B cell (primary cell): ENCODE data around the gene PCSK1N. TPM values are rescaled to one million over a fixed set of nuclear protein-coding genes. Genes with fewer than 3 reads are reported as not detected.

Source experiments
- ATAC-seq: fragments of 200-7000 bp; cut with Tn5 transposase; one replicate; pipeline ENCODE4 v1.10.0; 2021; ENCODE audit warnings: low read depth, mild to moderate bottlenecking, moderate number of reproducible peaks, moderate library complexity
- CTCF ChIA-PET: fragments of 350-600 bp; sonication (Branson Sonifier 250); formaldehyde crosslinking; loops from one replicate; lab custom pipeline; 2021; ENCODE audit warnings: antibody characterized with exemption, inconsistent platforms; lab: Charles Lee
- POLR2A ChIA-PET: fragments of 350-600 bp; sonication (Branson Sonifier 250); formaldehyde crosslinking; loops from one replicate; lab custom pipeline; 2021; ENCODE audit warnings: antibody characterized with exemption; lab: Charles Lee
- DNase-seq: peaks from one replicate; pipeline ENCODE4 v3.0.0; 2013
- H2AFZ ChIP-seq: 2 replicates; pipeline ENCODE4 v1.6.1; 2012; ENCODE audit warnings: mild to moderate bottlenecking, low read depth, low read length; ENCODE audit not compliant: insufficient read depth, poor library complexity, severe bottlenecking
- H3K27ac ChIP-seq, 2 donors: 1 replicate in 1 of 2; 2 replicates in 1 of 2; pipeline ENCODE4 v1.5.1; 2012 to 2013; ENCODE audit warnings: low read length in 2 of 2, mild to moderate bottlenecking in 2 of 2, moderate library complexity in 1 of 2
- H3K27me3 ChIP-seq, 4 experiments: fragments of 200-600 bp in 1 of 4; sonication (generic) in 1 of 4; replicated peaks in 1 of 4; 1 replicate in 2 of 4; 2 replicates in 2 of 4; pipeline versions ENCODE4 v1.6.1 to v1.7.0; 2013 to 2016; ENCODE audit warnings: low read length in 3 of 4, mild to moderate bottlenecking in 2 of 4, mixed read lengths in 1 of 4, moderate library complexity in 1 of 4; ENCODE audit not compliant: insufficient read depth in 4 of 4, control insufficient read depth in 3 of 4; ENCODE audit errors: control extremely low read depth in 1 of 4
- H3K36me3 ChIP-seq, 2 experiments: replicated peaks in 1 of 2; 1 replicate in 1 of 2; 2 replicates in 1 of 2; pipeline versions ENCODE4 v1.6.1 to v1.7.1; 2013; ENCODE audit warnings: low read length in 1 of 2; ENCODE audit not compliant: insufficient read depth in 2 of 2, control insufficient read depth in 1 of 2; ENCODE audit errors: control extremely low read depth in 1 of 2, extremely low read depth in 1 of 2
- H3K4me1 ChIP-seq, 2 donors: fragments of 200-600 bp in 1 of 2; sonication (generic) in 1 of 2; 1 replicate in 1 of 2; 2 replicates in 1 of 2; pipeline versions ENCODE4 v1.5.1 to v1.6.1; 2013 to 2017; ENCODE audit warnings: low read length in 2 of 2; ENCODE audit not compliant: control insufficient read depth in 2 of 2, insufficient read depth in 2 of 2
- H3K4me2 ChIP-seq: replicated peaks from 2 replicates; pipeline ENCODE3; 2012; ENCODE audit warnings: mild to moderate bottlenecking, low read depth, low read length; ENCODE audit not compliant: poor library complexity, severe bottlenecking
- H3K4me3 ChIP-seq, 5 experiments: fragments of 200-600 bp in 1 of 5; sonication (generic) in 1 of 5; 1 replicate in 3 of 5; 2 replicates in 2 of 5; pipeline versions ENCODE4 v1.5.1 to v1.7.0; 2011 to 2016; ENCODE audit warnings: low read length in 4 of 5, mild to moderate bottlenecking in 4 of 5, low read depth in 2 of 5, control low read depth in 1 of 5, moderate library complexity in 1 of 5; ENCODE audit not compliant: insufficient read depth in 1 of 5; ENCODE audit errors: control extremely low read depth in 1 of 5, extremely low read depth in 1 of 5
- H3K79me2 ChIP-seq: fragments of 200-600 bp; sonication (generic); one replicate; pipeline ENCODE4 v1.6.0; 2016; ENCODE audit warnings: low read length; ENCODE audit not compliant: control insufficient read depth, insufficient read depth
- H3K9ac ChIP-seq: fragments of 200-600 bp; sonication (generic); 2 replicates; pipeline ENCODE4 v1.6.1; 2017; ENCODE audit warnings: mild to moderate bottlenecking, low read length, moderate library complexity
- H3K9me3 ChIP-seq, 3 donors: one replicate each; pipeline versions ENCODE4 v1.6.1 to v1.7.1; 2013; ENCODE audit warnings: low read length in 2 of 3; ENCODE audit not compliant: control insufficient read depth in 2 of 3, insufficient read depth in 1 of 3; ENCODE audit errors: control extremely low read depth in 1 of 3
- H4K20me1 ChIP-seq: 2 replicates; pipeline ENCODE4 v1.6.0; 2012; ENCODE audit warnings: mild to moderate bottlenecking, low read length; ENCODE audit not compliant: insufficient read depth, control insufficient read depth, poor library complexity, severe bottlenecking
- H3K27ac Mint-ChIP-seq: one replicate; pipeline ENCODE4 v1.8.0; 2021; ENCODE audit warnings: mixed read lengths
- H3K27me3 Mint-ChIP-seq: one replicate; pipeline ENCODE4 v1.8.0; 2021; ENCODE audit warnings: mixed read lengths
- H3K4me1 Mint-ChIP-seq: one replicate; pipeline ENCODE4 v1.8.0; 2021; ENCODE audit warnings: mixed read lengths
- H3K4me3 Mint-ChIP-seq: one replicate; pipeline ENCODE4 v1.8.0; 2021; ENCODE audit warnings: mixed read lengths
- H3K9me3 Mint-ChIP-seq: one replicate; pipeline ENCODE4 v1.8.0; 2022; ENCODE audit warnings: mixed read lengths; ENCODE audit not compliant: insufficient read depth
- CTCF ChIP-seq: fragments of 200-600 bp; IDR thresholded peaks from one replicate; pipeline ENCODE4 v1.8.0; 2022; ENCODE audit warnings: antibody characterized with exemption, mild to moderate bottlenecking
- EZH2 ChIP-seq: IDR thresholded peaks from 2 replicates; pipeline ENCODE4 v1.6.1; 2012; ENCODE audit warnings: borderline replicate concordance, low read depth, mild to moderate bottlenecking, moderate library complexity, low read length; ENCODE audit not compliant: insufficient read depth, poor library complexity, severe bottlenecking
- WGBS: methylation state at CpG from one replicate; pipeline ENCODE4 v1.1.5; 2013; ENCODE audit warnings: missing lambda C conversion rate; ENCODE audit not compliant: insufficient coverage; 5-methylcytosine and 5-hydroxymethylcytosine counted together
- intact Hi-C: fragments of 100-400 bp; cut with micrococcal nuclease; formaldehyde crosslinking; loops from one replicate; pipeline ENCODE4 v1.10.0; 2022
- polyA plus RNA-seq: library from polyadenylated mRNA; depleted of rRNA; stranded (reverse); fragments of >200 nt; gene quantifications from 2 replicates; pipeline ENCODE4 v1.2.3, GENCODE V29; 2012
- total RNA-seq, 2 donors: library from RNA; stranded (reverse); fragments of 120-200 nt in 1 of 2; gene quantifications; 1 replicate in 1 of 2; 2 replicates in 1 of 2; pipeline versions ENCODE4 v1.2.3 to v1.2.4, GENCODE V29; 2013 to 2022

Gene PCSK1N
- total and polyA plus RNA-seq, 2 donors (not counting 1 experiment from before 2014, with no cell fraction given), result 0.09 TPM; not detected in 1

- H3K9me3 Mint-ChIP-seq, result no peaks in the 10 kb centered on the region
- H3K27me3 Mint-ChIP-seq, result no peaks in the 10 kb centered on the region
- ChIA-PET POLR2A (no interaction called here), CTCF (no interaction called here)
- Histone ChIP-seq H3K27me3 (no peaks in the 10 kb centered on the region), H3K79me2 (no peaks in the 10 kb centered on the region), H3K4me1 (no peaks in the 10 kb centered on the region), H4K20me1 (no peaks in the 10 kb centered on the region), H3K4me2 (no peak overlapping the region), H3K36me3 (no peaks in the 10 kb centered on the region), H2AFZ (no peak overlapping the region), H3K27ac (no peak overlapping the region), H3K9me3 (no peaks in the 10 kb centered on the region), H3K4me3 (no peak overlapping the region), H3K9ac (no peak overlapping the region)
- DNase-seq (no peak), ATAC-seq (no peak)
- H3K27ac Mint-ChIP-seq, result no peak overlapping the region
- WGBS, result 40% methylated on average over 1 of the region's 4 CpGs
- no peak overlapping the region for H3K4me3 Mint-ChIP-seq
- H3K4me1 Mint-ChIP-seq, result no peaks in the 10 kb centered on the region
- TF ChIP-seq CTCF (no peak), EZH2 (no peak)
- intact Hi-C loops, result no loop called here
These were observed 41.5 kb downstream of the PCSK1N start for GRCh38 chrX:48793935-48794334.

- Histone ChIP-seq H3K36me3 (no peaks in the 10 kb centered on the region), H3K4me1 (no peaks in the 10 kb centered on the region), H2AFZ (no peak overlapping the region), H3K27me3 (no peaks in the 10 kb centered on the region), H3K4me3 (no peak overlapping the region), H4K20me1 (no peaks in the 10 kb centered on the region), H3K27ac (no peak overlapping the region), H3K9me3 (no peaks in the 10 kb centered on the region), H3K9ac (no peak overlapping the region), H3K79me2 (no peaks in the 10 kb centered on the region), H3K4me2 (no peak overlapping the region)
- ChIA-PET POLR2A (no interaction called here), CTCF (no interaction called here)
- Mint-ChIP-seq H3K27ac (no peak overlapping the region), H3K27me3 (peaks cover 7% of the 10 kb centered on the region), H3K9me3 (no peaks in the 10 kb centered on the region), H3K4me3 (no peak overlapping the region), H3K4me1 (no peaks in the 10 kb centered on the region)
- no peak for ATAC-seq
- intact Hi-C loops, result no loop called here
- WGBS, result 90% methylated on average over 7 of the region's 7 CpGs
- no peak for TF ChIP-seq EZH2
- no peak for TF ChIP-seq CTCF
- DNase-seq, result no peak
These were observed 43.2 kb downstream of the PCSK1N start for GRCh38 chrX:48792219-48792618.
